Hepatocyte (in vitro differentiated cells): Measurements from ENCODE around the gene DPYD.

ENCODE experiments used
- CTCF ChIP-seq: fragments of 200-600 bp; sonication (generic); IDR thresholded peaks from 2 replicates; pipeline ENCODE4 v1.5.1; 2016; ENCODE audit warnings: antibody characterized with exemption, mild to moderate bottlenecking; ENCODE audit not compliant: poor library complexity
- EZH2 ChIP-seq: fragments of 200-600 bp; sonication (generic); IDR thresholded peaks from 2 replicates; pipeline ENCODE4 v1.6.1; 2016; ENCODE audit warnings: antibody characterized with exemption, mild to moderate bottlenecking, borderline replicate concordance
- EZH2phosphoT487 ChIP-seq: fragments of 200-600 bp; sonication (generic); IDR thresholded peaks from one replicate; pipeline ENCODE4 v1.6.1; 2018; ENCODE audit warnings: antibody characterized with exemption, mild to moderate bottlenecking, low read depth, moderate library complexity; ENCODE audit not compliant: unreplicated experiment, severe bottlenecking

- TF ChIP-seq CTCF = no peak
- no peak for TF ChIP-seq EZH2phosphoT487
- TF ChIP-seq EZH2 = no peak
Observed at GRCh38 chr1:97943354-97943753, 22.5 kb upstream of the DPYD start.
